Esophagus squamous epithelium (tissue), 4 donors: ENCODE results near the gene PLEKHA7.

ENCODE experiments used
- CTCF ChIP-seq, 6 experiments: fragments of 450-650 bp in 4 of 6; fragments of 200-600 bp in 2 of 6; sonication (generic) in 2 of 6; IDR thresholded peaks; one replicate each; pipeline ENCODE4 v1.5.1; 2016 to 2019; ENCODE audit warnings: antibody characterized with exemption in 6 of 6, mild to moderate bottlenecking in 4 of 6, moderate library complexity in 4 of 6
- POLR2A ChIP-seq, 4 donors: fragments of 450-650 bp; IDR thresholded peaks; one replicate each; pipeline ENCODE4 v1.6.1; 2017; ENCODE audit warnings: antibody characterized with exemption in 4 of 4, mild to moderate bottlenecking in 4 of 4, moderate library complexity in 3 of 4

- no peak for TF ChIP-seq CTCF (IDR thresholded peaks at IDR 0.05)
- TF ChIP-seq POLR2A (IDR thresholded peaks at IDR 0.05): no peak
Observed at GRCh38 chr11:16801288-16801980, 212.8 kb downstream of the PLEKHA7 start.
